Esophagus squamous epithelium (tissue), 4 donors: Measurements from ENCODE around the gene HMG20A.

Source experiments
- CTCF ChIP-seq, 6 experiments: fragments of 450-650 bp in 4 of 6; fragments of 200-600 bp in 2 of 6; sonication (generic) in 2 of 6; IDR thresholded peaks; one replicate each; pipeline ENCODE4 v1.5.1; 2016 to 2019; ENCODE audit warnings: antibody characterized with exemption in 6 of 6, mild to moderate bottlenecking in 4 of 6, moderate library complexity in 4 of 6
- POLR2A ChIP-seq, 4 donors: fragments of 450-650 bp; IDR thresholded peaks; one replicate each; pipeline ENCODE4 v1.6.1; 2017; ENCODE audit warnings: antibody characterized with exemption in 4 of 4, mild to moderate bottlenecking in 4 of 4, moderate library complexity in 3 of 4

- TF ChIP-seq CTCF (IDR thresholded peaks at IDR 0.05) (no peak), POLR2A (IDR thresholded peaks at IDR 0.05) (no peak)
These were observed 64.3 kb downstream of the HMG20A start for GRCh38 chr15:77484994-77485393.
